Dedifferentiated amniotic fluid mesenchymal stem cell (primary cell): Measurements from ENCODE around the gene DHRSX.
"Not testable (repeated sequence)": the region's sequence is repeated elsewhere in the genome, so short reads cannot be mapped to it uniquely, and the experiment has no call there.

Experiments used
- DNase-seq: peaks from one replicate; pipeline ENCODE4 v3.0.0-alpha.2; 2016; ENCODE audit errors: extremely low spot score

DHRSX gene

DNA sequence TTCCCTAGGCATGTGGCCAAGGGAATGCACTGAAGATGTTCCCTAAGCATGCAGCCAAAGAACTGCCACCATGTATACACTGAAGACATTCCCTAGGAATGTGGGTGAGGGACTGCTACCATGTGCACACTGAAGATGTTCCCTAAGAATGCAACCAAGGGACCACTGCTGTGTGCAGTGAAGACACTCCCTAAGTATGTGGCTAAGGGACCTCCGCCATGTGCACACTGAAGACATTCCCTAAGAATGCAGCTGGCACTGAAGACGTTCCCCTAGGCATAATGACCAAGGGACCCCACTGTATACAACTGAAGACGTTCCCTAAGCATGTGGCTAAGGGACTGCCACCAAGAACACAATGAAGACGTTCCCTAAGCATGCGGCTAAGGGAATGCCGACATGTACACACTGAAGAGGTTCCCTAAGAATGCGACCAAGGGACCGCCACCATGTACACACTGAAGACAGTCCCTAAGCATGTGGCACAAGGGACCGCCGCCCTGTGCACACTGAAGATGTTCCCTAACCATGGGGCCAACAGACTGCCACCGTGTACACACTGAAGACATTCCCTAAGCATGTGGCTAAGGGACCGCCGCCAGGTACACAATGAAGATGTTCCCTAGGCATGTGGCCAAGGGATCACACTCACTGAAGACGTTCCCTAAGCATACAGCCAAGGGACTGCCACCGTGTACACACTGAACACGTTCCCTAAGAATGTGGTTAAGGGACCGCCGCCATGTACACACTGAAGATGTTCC, 25.6 kb downstream of the DHRSX start:
- DNase-seq, result no peak

DNA sequence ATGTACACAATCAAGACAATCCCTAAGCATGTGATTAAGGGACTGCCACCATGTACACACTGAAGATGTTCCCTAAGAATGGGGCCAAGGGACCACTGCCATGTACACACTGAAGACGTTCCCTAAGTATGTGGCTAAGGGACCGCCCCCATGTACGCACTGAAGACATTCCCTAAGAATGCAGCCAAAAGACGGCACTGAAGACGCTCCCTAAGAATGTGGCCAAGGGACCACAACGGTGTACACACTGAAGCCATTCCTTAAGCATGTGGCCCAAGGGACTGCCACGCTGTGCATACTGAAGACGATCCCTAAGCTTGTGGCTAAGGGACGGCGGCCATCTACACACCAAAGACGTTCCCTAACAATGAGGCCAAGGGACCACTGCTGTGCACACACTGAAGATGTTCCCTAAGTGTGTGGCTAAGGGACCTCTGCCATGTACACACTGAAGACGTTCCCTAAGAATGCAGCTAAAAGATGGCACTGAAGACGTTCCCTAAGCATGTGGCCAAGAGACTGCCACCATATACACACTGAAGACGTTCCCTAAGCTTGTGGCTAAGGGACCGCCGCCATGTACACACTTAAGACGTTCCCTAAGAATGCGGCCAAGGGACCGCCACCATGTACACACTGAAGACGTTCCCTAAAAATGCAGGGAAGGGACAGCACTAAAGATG, 26.4 kb downstream of the DHRSX start:
- no peak for DNase-seq

DNA sequence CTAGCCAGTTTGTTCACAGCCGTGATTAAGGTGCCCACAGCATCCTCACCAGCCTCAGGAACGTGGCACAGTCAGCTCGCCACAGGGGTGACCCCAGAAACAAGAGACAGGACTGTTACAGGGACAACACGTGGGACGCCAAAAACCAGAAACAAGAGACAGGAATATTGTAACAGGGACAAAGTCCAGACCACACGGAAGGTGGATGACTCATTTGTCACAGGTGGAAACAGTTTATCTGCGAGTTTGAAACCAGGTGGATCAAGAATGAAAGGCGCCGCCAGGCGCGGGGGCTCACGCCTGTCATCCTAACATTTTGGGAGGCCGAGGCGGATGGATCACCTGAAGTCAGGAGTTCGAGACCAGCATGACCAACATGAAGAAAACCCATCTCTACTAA, 27.7 kb downstream of the DHRSX start:
- DNase-seq, result not testable (repeated sequence)

DNA sequence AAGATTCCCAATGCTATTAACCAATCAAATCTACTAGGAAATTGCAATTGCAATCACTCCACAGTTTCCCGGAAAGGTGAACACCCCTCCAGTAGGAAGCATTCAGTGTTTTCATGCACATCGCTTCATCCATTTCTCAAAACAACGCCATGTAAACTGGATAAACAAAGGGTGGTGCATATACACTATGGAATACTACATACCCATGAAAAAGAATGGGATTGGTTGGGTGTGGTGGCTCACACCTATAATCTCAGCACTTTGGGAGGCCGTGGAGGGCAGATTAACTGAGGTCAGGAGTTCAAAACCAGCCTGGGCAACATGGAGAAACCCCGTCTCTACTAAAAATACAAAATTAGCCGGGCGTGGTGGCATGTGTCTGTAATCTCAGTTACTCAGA, 29.1 kb downstream of the DHRSX start:
- DNase-seq, result no peak

DNA sequence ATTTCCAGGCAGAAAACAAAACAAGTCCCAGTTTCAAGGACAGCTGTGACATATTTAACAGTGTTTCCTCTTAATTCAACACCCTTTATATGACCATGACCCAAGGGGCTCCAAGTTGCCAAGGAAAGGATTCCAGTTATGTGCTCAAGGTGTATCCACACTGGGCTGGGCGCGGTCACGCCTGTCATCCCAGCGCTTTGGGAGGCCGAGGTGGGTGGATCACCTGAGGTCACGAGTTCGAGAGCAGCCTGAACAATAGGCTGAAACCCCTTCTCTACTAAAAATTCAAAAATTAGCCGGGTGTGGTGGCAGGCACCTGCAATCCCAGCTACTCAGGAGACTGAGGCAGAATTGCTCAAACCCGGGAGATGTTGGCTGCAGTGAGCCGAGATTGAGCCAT, 29.6 kb downstream of the DHRSX start:
- DNase-seq, result not testable (repeated sequence)

DNA sequence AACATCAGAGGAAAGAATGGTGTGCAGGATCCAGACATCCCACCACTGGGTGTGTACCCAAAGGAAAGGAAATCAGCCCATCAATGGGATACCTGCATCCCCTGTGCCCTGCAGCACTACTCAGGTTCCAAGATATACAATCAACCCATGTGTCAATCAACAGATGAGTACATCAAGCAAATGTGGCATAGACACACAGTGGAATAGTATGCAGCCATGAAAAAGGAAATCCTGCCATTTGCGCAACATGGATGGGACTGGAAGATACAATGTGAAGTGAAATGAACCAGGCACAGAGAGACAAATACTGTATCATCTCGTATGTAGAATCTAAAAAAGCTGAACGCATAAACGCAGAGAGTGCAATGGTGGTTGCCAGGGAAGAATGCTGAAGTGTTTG, 30.9 kb downstream of the DHRSX start:
- not testable (repeated sequence) for DNase-seq

DNA sequence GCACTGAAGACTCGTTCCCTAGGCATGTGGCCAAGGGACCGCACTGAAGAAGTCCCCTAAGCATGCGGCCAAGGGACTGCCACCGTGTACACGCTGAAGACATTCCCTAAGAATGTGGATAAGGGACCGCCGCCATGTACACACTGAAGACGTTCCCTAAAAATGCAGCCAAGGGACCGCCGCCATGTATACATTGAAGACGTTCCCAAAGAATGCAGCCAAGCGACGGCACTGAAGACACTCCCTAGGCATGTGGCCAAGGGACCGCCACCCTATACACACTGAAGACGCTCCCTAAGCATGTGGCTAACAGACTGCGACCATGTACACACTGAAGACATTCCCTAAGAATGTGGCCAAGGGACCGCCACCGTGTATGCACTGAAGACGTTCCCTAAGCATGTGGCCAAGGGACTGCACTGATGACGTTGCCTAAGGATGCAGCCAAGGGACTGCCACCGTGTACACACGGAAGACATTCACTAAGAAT, 31.5 kb downstream of the DHRSX start:
- DNase-seq, result no peak

DNA sequence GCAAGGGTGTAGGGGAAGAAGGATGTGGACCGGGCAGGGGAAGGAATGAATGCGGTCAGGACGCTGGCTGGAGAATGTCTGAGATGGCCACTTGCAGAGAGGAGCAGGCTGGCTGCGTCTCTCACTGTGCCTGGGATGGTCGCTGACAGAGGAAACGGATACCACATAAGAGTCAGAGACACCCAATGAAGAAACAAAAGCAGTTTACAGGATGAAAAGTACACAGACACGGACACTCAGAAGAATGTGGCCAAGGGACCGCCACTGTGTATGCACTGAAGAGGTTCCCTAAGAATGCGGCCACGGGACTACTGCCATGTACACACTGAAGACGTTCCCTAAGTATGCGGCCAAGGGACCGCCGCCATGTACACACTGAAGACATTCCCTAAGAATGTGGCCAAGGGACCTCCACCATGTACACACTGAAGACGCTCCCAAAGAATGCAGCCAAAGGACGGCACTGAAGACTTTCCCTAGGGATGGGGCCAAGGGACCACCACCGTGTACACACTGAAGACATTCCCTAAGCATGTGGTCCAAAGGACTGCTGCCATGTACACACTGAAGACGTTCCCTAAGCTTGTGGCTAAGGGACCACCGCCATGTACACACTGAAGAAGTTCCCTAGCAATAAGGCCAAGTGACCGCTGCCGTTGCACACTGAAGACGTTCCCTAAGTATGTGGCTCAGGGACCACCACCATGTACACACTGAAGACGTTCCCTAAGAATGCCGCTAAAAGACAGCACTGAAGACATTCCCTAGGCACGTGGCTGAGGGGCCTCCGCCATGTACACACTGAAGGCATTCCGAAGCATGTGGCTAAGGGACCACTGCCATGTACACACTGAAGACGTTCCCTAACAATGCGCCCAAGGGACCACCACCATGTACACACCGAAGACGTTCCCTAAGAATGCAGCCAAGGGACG, 32.2 kb downstream of the DHRSX start:
- no peak for DNase-seq

DNA sequence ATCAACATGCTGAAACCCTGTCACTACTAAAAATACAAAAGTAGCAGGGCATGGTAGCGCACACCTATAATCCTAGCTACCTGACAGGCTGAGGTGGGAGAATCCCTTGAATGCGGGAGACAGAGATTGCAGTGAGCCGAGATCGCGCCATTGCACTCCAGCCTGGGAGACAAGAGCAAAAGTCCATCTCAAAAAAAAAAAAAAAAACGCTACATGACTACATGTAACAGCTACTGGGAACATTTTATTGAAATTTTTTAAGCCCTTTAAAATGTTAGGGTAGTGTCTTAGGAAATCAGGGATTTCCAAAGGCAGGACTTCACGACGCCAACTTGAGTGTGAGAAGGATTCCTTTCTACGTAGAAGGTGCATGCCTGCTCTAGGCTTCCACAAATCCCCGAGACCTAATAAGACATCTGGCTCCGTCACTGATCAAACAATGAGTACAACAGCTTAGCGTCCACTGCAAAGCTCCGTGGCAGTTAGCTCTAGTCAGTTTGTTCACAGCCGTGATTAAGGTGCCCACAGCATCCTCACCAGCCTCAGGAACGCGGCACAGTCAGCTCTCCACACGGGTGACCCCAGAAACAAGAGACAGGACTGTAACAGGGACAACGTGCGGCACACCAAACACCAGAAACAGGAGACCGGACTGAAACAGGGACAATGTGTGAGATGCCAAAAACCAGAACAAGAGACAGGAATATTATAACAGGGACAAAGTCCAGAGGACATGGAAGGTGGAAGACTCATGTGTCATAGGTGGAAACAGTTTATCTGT, 33.7 kb downstream of the DHRSX start:
- no peak for DNase-seq

DNA sequence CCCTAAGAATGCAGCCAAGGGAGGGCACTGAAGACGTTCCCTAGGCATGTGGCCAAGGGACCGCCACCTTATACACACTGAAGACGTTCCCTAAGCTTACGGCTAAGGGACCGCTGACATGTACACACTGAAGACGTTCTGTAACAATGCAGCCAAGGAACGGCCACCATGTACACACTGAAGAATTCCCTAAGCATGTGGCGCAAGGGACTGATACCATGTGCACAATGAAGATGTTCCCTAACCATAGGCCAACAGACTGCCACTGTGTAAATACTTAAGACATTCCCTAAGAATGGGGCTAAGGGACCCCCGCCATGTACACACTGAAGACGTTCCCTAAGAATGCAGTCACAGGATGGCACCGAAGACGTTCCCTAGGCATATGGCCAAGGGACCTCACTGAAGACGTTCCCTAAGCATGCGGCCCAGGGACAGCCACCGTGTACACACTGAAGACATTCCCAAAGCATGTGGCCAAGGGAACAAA, 36.1 kb downstream of the DHRSX start:
- DNase-seq, result no peak

DNA sequence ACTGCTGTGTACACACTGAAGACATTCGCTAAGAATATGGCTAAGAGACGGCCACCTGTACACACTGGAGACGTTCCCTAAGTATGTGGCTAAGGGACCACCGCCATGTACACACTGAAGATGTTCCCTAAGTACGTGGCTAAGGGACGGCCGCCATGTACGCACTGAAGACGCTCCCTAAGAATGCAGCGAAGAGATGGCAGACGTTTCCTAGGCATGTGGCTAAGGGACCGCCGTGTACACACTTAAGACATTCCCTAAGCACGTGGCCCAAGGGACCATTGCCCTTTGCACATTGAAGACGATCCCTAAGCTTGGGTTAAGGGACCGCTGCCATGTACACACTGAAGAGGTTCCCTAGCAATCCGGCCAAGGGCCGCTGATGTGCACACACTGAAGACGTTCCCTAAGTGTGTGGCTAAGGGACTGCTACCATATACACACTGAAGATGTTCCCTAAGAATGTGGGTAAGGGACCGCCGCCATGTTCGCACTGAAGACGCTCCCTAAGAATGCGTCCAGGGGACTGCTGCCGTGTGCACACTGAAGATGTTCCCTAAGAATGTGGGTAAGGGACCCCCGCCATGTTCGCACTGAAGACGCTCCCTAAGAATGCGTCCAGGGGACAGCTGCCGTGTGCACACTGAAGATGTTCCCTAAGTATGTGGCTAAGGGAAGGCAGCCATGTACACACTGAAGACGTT, 36.7 kb downstream of the DHRSX start:
- no peak for DNase-seq

DNA sequence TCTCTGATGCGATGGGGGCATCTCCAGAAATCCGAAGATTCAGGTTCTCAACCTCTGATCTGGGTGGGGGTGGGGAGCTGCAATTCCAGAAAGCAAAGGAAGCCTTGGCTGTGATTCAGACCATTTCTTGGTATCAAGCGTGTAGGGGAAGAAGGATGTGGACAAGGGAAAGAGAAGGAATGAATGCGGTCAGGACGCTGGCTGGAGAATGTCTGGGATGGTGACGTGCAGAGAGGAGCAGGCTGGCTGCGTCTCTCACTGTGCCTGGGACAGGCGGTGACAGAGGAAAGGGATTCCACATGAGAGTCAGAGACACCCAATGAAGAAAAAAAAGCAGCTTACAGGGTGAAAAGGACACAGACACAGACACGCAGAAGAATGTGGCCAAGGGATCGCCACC, 37.3 kb downstream of the DHRSX start:
- DNase-seq, result not testable (repeated sequence)

DNA sequence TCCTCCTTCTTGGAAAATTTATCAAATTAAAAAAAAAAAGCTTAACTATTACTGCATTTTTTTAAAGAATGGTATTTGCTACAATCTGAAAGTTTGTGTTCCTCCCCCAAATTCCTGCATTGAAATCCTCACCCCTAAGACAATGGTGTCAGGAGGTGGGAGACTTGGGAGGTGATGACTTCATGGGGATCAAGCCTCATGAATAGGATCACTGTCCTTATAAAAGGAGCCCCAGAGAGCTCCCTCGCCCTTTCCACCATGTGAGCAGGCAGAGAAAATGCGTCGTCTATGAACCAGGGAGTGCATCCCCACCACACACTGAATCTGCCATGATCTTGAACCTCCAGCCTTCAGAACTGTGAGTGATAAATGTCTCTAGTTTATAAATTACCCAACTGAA, 38.0 kb downstream of the DHRSX start:
- no peak for DNase-seq

DNA sequence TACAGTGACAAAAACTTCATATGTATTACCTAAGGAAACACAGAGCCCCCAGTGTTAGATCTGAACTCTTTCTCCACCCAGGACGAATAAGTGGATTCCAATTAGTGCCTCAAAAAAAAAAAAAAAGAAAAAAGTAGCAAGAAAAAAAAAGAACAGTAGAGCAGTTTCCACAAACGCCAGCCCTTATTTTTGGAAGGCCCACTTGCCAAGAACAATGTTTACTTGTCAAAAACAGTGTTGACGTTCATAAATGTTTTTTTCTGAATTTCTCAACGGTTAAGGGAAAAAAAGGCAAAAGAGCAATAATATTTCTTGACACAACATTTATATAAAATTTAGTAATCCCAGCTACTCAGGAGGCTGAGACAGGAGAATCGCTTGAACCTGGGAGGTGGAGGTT, 38.7 kb downstream of the DHRSX start:
- no peak for DNase-seq

DNA sequence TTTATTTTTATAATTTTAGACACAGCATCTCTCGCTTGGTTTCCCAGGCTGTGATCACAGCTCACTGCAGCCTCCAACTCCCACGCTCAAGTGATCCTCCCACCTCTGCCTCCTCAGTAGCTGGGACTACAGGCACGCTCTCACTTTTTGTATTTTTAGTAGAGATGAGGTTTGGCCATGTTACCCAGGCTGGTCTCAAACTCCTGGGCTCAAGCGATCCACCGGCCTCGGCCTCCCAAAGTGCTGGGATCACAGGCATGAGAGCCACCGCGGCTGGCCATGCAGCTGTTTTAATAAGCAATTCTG, 39.1 kb downstream of the DHRSX start:
- no peak for DNase-seq

DNA sequence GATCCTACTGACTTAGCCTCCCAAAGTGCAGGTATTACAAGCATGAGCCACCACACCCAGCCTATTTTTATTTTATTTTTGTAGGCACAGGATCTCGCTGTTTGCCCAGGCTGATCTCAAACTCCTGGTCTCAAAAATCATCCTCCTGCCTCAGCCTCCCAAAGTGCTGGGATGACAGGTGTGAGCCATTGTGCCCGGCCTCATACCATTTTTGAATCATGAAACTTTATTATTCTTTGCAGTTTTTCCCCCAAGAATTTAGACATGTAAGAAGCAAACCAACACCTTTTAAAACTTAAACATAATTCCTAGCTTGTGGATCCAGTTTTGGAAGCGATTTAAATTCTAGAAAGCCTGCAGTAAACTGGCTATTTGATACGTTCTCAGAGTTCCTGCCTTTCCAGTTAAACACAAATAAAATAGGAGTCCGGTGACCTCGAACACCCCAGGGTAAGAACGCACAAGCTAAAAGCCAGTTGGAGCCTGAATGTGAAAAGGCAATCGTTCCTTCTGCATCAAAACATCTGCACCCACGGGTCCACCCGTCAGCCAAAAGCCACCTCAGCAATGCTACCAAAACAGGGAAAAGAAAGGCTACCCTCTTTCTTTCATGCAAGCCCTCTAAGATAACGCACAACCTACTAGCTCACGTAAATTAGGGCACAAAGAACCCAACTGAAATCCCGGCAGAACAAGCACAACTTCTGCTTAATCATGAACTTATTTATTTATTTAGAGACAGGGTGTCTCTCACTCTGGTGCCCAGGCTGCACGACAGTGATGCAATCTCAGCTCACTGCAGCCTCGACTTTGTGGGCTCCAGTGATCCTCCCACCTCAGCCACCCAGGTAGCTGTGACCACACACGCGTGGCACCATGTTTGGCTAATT, 39.7 kb downstream of the DHRSX start:
- DNase-seq, result not testable (repeated sequence)

DNA sequence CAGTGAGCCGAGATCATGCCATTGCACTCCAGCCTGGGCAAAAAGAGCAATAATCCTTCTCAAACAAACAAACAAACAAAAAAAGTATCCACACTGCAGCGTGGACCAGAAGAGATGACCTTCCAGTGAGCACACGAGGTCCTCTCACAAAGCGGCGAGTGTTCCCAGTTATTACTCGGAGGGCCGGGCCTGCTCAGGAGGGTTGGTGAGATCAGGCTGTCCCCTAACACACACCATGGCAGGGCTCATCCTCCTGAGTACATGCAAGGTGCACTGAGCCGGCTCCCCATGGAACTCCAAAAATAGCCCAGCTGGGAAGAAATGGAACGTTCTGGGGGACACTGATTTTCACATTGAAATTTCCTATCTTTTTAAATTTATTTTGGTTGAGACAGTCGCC, 40.7 kb downstream of the DHRSX start:
- not testable (repeated sequence) for DNase-seq

DNA sequence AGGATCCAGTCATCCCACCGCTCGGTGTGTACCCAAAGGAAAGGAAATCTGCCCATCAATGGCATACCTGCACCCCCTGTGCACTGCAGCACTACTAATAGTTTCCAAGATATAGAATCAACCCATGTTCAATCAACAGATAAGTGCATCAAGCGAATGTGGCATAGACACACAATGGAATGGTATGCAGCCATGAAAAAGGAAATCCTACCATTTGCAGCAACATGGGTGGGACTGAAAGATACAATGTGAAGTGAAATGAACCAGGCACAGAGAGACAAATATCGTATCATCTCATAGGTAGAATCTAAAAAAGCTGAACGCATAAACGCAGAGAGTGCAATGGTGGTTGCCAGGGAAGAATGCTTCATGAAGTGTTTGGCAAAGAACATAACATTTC, 42.5 kb downstream of the DHRSX start:
- DNase-seq, result no peak

DNA sequence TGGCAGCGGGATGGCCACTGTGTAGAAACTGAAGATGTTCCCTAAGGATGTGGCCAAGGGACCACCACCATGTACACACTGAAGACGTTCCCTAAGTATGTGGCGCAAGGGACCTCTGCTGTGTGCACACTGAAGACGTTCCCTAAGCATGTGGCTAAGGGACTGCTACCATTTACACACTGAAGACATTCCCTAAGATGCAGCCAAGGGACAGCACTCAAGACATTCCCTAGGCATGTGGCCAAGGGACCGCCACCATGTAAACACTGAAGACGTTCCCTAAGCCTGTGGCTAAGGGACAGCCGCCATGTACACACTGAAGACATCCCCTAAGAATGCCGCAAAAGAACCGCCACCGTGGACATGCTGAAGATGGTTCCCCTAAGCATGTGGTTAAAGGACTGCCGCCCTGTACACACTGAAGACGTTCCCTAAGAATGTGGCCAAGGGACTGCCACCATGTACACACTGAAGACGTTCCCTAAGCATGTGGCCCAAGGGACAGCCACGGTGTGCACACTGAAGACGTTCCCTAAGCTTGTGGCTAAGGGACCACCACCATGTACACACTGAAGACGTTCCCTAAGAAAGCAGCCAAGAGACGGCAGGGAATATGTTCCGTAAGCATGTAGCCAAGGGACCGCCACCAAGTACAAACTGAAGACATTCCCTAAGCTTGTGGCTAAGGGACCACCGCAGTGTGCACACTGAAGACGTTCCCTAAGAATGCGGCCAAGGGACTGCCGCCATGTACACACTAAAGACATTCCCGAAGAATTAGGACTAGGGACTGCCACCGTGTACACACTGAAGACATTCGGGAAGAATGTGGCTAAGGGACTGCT, 43.3 kb downstream of the DHRSX start:
- DNase-seq, result no peak
